NCI-H1930 (cell line): Measurements from ENCODE around the gene TMEM134.

Experiments
- DNase-seq, 2 experiments: peaks; one replicate each; lab custom pipeline; 2025; lab: John Stamatoyannopoulos, UW

The TMEM134 gene

DNA sequence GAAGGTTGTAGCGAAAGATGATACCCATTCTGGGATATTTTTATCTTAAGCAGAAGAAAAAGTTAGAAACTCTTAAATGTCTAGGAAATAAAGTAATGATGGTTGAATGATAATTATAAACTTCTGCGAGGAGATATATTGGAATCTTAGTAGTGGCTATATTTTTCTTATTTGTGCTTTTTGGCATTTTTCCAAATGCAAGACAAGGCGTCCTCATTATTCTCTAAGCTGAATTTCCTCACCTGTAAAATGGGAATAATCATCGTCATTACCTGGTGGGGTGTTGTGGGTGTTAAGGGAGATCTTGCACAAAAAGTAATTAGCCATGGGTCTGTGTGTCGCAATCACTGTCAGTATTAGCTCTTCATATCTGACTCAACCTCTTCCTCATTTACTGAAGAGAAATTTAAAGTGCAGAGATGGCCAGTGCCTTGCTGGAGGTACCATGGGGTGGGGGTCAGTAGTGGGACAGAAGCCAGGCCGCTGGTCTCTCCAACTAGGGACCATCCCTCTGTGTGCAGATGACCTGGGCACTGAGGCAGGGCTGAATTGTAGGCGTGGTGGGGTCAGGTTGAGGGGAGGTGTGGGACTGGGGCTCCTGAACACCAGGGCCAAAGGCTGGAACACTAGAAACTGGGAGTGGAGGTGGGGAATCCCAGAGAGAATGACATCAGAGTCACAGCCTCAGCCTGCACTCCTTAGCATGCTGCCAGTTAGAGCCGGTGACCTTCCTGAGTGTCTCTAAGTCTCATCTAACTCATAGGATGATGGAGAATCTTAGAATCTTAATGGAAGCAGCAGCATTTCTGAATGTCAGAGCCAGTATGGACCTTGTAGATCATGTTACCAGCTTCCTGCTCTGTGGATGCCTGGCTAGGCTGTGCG lies 32.0 kb upstream of the TMEM134 start:
- no peak for DNase-seq

DNA sequence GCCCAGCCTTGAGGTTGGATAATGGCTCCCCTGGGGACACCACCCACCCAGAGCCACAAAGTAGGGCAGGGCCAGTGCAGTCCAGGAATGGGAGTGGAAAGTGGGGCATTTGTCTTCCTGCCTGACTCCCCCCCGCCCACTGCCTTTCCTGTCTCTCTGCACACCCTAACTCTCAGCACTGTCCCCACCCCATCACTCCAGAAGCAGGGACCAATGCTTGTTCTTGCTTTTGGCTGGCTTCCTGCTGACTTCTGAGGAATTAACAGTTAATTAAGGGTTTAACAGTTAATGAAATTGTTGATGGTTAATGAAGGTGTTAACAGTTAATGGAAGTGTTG lies 31.4 kb upstream of the TMEM134 start:
- no peak for DNase-seq

DNA sequence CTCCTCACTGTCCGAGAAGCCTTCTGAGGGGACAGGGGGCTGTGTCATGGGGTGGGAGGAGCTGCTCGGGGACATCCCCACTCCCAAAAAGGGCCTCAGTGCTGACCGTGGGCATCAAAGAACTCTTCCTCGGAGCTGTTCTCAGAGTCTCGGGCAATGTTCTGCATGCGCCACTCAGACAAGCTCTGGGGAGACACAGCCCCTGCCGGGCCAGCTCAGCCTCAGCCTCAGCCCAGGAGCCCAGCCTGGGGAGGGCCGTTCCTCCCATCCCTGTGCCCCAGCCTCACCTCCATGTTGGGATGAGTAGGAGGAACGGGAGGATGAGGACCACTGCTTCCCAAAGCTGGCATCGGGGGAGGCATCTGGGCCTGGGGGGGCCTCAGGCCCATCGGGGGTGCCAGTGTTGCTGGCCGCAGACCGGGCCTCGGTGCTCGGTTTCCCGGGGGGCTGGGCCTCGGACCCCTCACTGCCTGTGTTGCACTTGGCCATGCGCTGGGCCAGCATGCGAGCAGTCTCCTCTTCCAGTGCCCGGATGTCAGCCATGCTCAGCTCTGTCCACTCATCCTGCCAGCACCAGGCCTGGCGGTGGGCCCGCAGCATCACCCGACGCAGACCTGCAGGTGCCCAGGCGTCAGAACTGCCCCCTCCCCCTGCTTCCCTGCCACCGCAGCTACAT lies 30.9 kb upstream of the TMEM134 start:
- DNase-seq: no peak

DNA sequence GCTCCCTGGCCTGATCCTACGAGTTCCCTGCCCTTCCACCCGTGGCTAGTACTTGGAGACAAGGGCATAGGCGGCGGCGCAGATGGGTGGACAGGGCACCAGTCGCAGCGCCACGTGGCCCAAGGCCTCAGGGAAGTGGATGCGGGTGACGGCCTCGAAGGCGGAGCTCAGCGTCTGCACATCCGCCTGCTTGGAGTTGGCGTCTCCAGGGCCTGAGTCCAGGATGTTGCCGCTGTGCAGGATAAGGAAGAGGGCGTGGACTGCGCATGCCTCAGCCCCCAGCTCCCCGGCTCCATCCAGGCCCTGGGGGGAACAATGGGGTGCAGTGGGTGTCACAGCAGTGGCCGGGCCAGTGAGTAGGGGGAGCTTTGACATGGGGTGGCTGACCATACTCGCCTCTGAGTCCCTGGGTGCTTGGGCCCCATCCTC lies 29.5 kb upstream of the TMEM134 start:
- no peak for DNase-seq

DNA sequence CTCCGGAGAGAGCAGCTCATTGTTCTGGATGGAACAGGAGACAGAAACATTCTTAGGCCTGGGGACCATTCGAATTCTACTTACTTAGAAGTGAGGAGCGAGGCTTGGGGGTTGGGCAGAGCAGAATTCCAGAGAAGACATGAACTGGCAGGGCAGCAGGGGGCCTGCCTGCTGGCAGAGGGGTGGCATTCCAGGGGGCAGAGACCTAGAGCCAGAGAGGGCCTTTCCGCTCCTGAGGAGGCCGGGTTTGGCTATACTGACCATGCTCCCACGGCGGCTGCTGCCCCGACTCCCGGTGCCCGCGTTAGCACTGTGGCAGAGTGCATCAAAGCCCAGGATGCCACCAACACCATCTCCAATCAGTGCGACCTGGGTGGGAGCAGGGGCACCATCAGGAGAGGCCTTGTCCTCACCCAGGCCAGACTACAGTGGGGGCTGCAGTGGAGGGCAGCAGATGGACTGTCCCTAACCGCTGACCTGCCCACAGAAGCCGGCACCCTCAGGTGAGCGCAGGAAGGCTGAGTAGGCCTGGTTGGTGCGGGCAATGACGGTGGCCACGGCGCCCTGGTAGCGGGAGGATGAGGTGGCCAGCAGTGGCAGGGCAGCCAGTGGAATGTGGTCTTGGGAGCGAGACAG lies 28.7 kb upstream of the TMEM134 start:
- DNase-seq: no peak

DNA sequence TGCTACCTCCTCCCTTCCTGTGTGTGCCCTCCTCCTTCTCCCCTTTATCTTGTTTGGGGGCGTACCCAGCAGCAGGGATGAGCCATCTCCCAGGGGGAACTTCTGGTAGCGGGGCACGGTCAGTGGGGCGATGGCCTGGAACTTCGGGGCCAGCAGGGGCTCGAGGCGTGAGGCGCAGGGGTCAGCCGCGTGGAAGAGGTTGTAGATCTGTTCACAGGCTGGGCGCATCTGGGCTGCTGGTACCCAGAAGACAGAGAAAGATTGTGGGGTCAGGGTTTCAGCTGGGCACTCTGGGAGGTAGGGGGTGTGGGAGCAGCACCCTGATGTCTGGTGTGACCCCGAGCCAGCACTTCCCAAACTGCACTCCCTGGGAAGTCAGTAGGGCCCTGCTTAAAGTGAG lies 27.1 kb upstream of the TMEM134 start:
- no peak for DNase-seq

DNA sequence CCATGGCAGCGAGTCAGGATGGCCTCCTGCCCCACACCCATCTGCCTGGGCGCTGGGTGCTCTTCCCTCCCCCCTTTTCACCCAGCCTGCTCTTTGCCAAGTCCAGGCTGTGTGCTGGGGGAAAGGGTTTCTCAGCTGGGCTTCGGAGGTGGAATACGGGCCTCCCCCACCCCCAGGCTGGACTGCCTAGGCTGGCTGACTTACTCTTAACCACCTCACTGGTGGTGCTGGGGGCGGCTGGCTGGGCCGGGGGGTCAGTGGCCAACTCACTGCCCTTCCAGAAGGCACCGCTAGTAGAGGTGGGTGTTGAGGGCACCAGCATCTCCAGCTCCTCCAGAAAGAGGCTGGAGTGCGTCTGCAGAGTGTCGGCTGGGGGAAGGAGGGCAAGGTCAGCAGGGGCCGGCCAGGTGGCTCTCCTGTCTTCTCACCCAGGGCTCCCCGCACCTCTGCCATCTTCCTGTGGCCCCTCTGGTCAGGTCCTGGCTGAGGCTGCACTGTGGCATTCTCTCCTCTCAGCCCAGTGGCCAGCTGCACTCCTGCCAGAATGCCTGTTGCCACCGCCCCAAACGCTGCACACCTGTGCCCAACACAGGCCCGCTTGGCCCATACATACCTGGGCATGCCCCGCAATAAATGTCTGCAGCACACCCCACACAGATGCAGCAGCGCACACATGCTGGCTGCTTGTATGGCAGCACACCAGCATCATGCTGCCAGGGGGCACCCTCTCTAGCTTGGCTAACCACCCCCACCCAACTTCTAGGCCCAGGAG lies 26.4 kb upstream of the TMEM134 start:
- DNase-seq: no peak

DNA sequence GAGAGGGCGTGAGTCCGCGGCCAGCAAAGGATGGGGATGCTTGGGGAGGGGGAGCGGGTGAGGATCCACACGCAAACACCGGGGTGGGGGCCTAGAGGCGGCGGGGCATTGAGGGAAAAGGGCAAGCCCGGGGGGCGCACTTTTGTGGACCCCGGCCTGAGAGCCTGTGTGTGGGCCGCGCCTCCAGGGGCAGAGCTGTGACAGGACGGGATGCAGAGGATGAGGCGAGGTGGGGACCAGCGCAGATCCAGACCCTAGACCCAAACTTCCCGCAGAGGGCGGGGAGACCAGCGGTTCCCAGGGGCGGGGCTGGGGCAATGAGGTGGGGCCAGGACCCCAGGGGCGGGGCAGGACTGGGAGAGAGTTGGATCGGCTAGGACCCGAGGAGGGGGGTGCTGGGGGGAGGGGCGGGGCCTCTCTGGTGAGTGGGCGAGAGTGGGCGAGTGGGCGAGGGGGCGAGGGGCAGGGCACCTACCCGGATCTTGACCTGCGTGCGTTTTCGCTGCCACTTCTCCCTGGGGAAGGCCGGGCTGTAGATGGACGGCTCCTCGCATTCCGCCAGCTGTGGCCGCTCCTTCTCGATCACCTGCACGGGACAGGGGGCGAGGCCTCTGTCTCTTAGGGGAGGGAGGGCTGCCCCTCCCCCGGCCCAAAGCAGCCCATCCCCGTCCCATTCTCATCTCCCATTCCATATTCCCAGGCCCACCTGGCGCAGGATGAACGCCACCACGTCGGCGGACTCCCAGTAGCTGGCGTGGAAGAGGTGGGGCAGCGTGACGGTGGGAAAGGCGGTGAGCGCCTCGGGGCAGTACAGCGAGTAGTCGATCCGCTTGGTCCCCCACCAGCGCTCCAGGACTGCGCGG lies 25.6 kb upstream of the TMEM134 start:
- no peak for DNase-seq

DNA sequence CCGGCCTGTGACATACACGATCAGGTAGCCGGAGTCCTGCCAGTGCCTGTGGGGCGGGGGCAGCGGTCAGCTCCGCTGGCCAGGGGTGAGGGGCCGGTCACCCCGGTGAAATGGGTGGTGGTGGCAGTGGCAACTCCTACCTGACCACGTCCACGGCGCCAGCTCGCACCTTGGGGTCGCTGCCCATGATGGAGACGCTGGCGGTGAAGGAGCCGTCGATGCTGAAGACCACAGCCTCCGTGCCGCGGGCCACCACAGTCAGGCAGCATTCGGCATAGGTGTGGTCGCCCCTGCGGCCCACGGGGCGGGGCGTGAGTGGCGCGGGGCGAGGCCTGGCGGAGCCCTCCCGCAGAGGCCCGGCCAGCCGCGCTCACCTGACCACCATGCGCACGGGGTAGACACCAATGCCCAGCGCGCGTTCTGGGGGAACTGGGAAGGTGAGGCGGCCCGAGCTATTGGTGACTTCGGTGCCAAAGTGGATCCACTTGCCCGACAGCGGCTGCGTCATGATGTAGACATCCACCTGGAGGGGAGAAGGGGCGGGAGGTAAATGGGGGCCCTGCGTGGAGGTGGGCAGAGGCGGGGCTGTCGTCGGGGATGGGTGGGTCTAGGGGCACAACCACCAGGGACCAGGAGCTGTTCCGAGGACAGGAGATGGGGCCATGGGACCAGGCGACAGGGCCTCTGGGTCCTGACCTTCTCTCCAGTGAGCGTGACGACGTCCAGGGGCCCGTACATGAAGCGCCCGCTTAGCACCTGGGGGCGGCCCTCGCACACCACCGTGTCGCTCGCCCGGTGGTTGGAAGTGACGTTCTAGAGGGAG lies 24.7 kb upstream of the TMEM134 start:
- DNase-seq: no peak

DNA sequence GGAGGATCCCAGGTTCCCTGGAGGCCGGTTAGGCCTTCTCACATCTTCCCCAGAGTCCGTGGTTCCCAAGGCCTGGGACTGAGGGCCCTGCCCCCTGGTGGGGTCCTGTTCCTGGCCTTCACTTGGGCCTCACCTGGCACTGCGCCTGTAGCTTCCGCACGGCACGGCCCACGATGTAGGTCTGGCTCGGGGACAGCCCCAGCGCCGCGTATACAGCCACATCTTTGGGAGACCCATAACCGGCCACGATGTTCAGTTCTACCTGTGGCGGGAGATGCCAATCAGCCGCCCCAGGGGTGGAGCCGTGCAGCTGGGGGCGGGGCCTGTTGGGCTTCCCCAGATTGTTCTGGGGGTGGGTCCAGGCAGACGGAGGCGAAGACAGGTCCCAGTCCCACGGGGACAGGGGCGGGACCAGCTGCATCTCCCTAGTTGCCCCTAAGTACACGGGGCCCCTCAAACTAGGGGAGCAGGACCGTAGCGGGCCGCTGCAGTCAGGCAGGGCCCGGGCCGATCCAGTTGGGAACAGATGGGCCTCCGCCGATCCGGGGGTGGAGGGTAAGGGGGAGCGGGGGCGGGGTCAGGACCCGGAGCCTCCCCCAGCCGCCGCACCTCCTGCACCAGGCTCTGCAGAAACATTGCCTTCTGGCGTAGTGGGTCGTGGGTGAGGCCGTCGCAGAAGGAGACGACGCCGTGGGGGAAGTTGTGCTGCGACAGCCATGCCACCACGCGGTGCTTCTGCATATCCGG lies 23.9 kb upstream of the TMEM134 start:
- no peak for DNase-seq

DNA sequence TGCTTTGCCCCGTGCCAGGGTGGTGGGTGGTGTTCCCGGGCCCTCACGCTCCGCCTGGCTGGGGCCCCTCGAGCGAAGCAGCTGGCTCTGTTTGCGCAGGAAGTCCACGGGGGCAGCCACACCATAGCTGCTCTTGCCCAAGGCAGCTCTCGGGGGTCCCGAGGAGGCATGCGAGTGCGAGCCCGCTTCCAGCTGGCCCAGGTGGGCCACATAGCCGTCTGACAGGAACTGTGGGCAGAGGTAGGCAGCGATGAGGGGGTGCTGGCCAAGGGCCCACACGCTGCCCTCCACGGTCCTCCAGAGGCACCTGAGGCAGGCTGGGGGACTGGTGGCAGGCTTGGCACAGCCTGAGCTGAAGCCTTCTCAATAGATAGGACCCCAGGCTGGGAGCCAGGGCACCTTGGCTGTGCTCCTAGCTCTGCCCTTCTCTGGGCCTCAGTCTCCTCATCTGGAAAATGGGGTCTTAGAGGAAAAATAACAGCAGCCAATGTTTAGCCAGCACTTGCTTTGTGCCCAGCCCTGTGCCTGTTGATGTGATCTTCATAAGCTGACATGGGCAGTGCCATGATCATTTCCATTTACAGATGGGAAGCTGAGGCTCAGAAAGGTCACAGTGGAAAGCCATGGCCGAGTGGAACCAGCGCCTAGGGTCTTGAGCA lies 23.1 kb upstream of the TMEM134 start:
- no peak for DNase-seq

DNA sequence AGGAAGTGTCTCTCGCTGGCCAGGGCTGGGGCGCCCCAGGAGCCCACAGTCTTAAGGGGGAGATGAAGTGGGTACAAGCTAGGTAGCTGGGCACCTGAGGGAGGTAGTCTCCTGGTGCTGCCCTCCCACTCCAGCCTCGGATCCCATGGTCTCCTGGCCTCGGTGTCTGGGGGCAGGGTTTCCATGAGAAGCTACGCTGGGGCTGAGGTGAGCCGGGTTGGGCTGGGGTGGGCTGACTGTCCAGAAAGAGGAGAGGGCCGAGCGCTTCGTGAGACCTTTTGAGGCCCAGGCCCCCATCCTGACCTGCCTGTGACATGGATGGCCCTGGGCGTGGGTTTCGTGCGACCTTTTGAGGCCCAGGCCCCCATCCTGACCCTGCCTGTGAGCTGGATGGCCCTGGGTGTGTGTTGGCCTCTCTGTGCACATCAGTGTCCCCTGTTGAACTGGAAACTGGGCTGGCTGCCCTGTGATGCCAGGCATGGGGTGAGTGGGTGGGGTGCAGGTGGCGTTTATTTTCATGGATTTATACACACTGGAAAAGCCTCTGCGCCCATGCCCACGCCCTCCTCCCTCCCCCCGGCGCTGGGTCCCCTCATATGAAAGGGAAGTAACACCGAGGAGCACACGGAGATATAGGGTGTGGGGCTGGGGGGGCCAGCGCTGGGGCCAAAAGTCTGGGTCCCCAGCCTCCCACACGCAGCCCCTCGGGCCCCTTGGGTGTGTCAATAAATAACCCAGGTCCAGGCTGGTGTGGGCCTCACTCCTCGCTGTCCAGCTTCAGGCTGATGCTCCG lies 22.4 kb upstream of the TMEM134 start:
- DNase-seq: no peak

DNA sequence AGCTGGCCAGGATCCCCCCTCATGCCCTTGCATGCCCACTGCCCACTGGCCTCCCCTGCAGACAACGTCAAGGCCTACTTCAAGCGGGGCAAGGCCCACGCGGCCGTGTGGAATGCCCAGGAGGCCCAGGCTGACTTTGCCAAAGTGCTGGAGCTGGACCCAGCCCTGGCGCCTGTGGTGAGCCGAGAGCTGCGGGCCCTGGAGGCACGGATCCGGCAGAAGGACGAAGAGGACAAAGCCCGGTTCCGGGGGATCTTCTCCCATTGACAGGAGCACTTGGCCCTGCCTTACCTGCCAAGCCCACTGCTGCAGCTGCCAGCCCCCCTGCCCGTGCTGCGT lies 21.6 kb upstream of the TMEM134 start:
- DNase-seq: no peak

DNA sequence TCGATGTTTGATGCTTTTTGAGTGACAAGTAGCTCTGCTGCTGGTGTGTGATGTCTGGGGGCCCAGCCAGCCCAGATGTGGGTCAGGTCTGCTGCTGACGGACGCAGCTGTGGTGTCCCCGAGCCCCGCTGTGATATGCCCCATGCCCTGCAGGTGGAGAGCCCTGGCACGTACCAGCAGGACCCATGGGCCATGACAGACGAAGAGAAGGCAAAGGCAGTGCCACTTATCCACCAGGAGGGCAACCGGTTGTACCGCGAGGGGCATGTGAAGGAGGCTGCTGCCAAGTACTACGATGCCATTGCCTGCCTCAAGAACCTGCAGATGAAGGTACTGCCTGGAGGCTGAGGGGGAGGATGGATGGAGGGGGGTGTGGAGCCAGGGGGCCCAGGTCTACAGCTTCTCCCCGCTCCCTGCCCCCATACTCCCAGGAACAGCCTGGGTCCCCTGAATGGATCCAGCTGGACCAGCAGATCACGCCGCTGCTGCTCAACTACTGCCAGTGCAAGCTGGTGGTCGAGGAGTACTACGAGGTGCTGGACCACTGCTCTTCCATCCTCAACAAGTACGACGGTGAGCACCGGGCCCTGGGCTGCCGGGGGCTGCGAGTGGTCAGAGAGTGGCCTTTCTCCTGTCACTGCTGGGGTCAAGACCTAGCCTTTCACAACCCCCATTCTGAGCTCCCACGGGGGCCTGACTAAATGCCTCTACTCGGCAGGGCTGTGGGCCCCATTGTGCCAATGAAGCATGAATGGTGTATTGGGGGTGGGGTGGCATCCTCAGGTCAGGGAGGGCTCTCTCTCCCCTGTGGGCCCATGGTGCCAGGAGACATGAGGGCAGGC lies 21.1 kb upstream of the TMEM134 start:
- no peak for DNase-seq

DNA sequence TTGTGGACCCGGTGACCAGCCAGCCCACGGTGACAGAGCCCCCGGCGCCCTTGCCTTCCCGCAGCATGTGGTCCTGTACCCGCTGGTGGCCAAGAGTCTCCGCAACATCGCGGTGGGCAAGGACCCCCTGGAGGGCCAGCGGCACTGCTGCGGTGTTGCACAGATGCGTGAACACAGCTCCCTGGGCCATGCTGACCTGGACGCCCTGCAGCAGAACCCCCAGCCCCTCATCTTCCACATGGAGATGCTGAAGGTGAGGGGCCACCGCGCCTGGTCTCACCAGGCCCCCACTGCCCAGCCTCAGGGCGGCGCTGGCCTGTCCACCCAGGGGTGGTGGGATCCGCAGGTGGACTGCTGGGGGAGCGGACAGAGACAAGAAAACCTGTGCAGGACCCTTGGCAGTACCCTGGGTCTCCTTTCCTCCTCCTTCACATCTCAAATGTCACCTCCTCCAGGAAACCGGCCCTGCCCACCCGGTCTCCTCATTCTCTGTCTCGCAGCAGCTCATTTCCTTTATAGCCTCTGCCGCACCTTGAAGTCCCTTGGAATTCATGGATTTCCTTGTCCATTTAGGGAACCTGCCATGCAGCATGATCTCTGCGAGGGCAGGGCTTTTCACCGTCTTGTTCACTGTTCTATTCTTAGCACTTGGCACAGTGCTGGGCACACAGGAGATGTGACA lies 20.3 kb upstream of the TMEM134 start:
- no peak for DNase-seq

DNA sequence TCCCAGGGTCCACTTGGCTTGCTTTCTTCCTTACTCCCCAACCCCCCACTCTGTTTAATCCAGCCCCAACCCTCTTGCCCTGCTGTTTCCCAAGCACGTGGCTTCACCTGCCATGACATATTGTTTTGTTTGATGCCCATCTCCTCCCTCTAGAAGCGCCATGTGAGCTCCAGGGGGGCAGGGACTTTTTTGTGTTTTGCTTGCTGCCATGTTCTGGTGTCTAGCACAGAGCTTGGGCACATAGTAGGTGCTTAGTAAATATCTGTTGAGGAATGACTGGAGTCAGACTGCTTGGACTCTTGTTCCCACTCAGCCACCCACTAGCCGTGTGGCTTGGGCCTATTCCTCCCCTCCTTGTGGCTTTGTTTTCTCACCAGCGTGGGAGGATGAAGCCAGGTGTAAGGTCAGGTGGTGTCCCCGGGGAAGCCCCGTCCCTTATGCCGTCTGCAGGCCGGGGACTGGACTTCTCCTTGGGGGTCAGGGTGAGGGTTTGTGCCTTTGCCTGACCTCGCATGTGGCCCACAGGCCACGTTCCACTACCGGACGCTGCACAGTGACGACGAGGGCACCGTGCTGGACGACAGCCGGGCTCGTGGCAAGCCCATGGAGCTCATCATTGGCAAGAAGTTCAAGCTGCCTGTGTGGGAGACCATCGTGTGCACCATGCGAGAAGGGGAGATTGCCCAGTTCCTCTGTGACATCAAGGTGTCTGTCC lies 17.6 kb upstream of the TMEM134 start:
- no peak for DNase-seq
